ENCODE measurements around the gene LAMTOR2.

LAMTOR2 gene

GRCh38 chr1:156081180-156081916 is 26.8 kb downstream of the LAMTOR2 start:
- H3K79me2 ChIP-seq: no peaks in the 10 kb centered on the region
- no peaks in the 10 kb centered on the region for H3K27me3 ChIP-seq (ENCODE audit: control insufficient read depth, insufficient read depth, low read length)
- H3K4me3 ChIP-seq (ENCODE audit: low read depth, low read length): peak overlapping the region; percentile 67
- no peak overlapping the region for H3K9ac ChIP-seq
- H2AFZ ChIP-seq: peak overlapping the region; percentile 58
- no peaks in the 10 kb centered on the region for H3K36me3 ChIP-seq (ENCODE audit: control insufficient read depth, insufficient read depth, low read length)
- no peak for TF ChIP-seq CTCF (IDR thresholded peaks at IDR 0.05)
- H3K4me2 ChIP-seq (ENCODE audit: low read length): peak overlapping the region; percentile 85
- H3K27ac ChIP-seq: no peak overlapping the region
- no peaks in the 10 kb centered on the region for H3K4me1 ChIP-seq
- H3K9me3 ChIP-seq (ENCODE audit: control insufficient read depth, low read length): no peaks in the 10 kb centered on the region

GRCh38 chr1:156081917-156082308 is 27.3 kb downstream of the LAMTOR2 start:
- Histone ChIP-seq H3K9ac (no peak overlapping the region), H3K9me3 (ENCODE audit: control insufficient read depth, low read length) (no peaks in the 10 kb centered on the region), H3K36me3 (ENCODE audit: control insufficient read depth, insufficient read depth, low read length) (no peaks in the 10 kb centered on the region), H3K4me1 (no peaks in the 10 kb centered on the region), H3K4me3 (ENCODE audit: low read depth, low read length) (peak overlapping the region; percentile 67), H3K4me2 (ENCODE audit: low read length) (peak overlapping the region; percentile 85), H2AFZ (peak overlapping the region; percentile 83), H3K27me3 (ENCODE audit: control insufficient read depth, insufficient read depth, low read length) (no peaks in the 10 kb centered on the region), H3K27ac (no peak overlapping the region), H3K79me2 (no peaks in the 10 kb centered on the region)
- TF ChIP-seq CTCF (IDR thresholded peaks at IDR 0.05): no peak

- Histone ChIP-seq H3K27ac (no peak within 1 kb of the TSS), H3K36me3 (ENCODE audit: control insufficient read depth, insufficient read depth, low read length) (no peaks in the 10 kb centered on the region), H3K4me2 (ENCODE audit: low read length) (peak within 1 kb of the TSS; percentile 85), H3K9me3 (ENCODE audit: control insufficient read depth, low read length) (no peaks in the 10 kb centered on the region), H3K79me2 (no peaks in the 10 kb centered on the region), H2AFZ (peak within 1 kb of the TSS; percentile 83), H3K4me3 (ENCODE audit: low read depth, low read length) (peak within 1 kb of the TSS; percentile 67), H3K27me3 (ENCODE audit: control insufficient read depth, insufficient read depth, low read length) (no peaks in the 10 kb centered on the region), H3K4me1 (no peaks in the 10 kb centered on the region), H3K9ac (no peak within 1 kb of the TSS)
- no peak for TF ChIP-seq CTCF (IDR thresholded peaks at IDR 0.05)
These were observed 27.9 kb downstream of the LAMTOR2 start, which contains the start of gene MEX3A for GRCh38 chr1:156082309-156083091. MEX3A (minus strand) TSS chr1:156082465; CDS start chr1:156081998, 467 bp downstream.

- no peak overlapping the region for H3K27ac ChIP-seq
- H3K9ac ChIP-seq: no peak overlapping the region
- H3K36me3 ChIP-seq (ENCODE audit: control insufficient read depth, insufficient read depth, low read length): no peaks in the 10 kb centered on the region
- TF ChIP-seq CTCF (IDR thresholded peaks at IDR 0.05): no peak
- H3K27me3 ChIP-seq (ENCODE audit: control insufficient read depth, insufficient read depth, low read length): no peaks in the 10 kb centered on the region
- H2AFZ ChIP-seq: no peak overlapping the region
- no peaks in the 10 kb centered on the region for H3K79me2 ChIP-seq
- H3K9me3 ChIP-seq (ENCODE audit: control insufficient read depth, low read length): no peaks in the 10 kb centered on the region
- H3K4me1 ChIP-seq: no peaks in the 10 kb centered on the region
- H3K4me3 ChIP-seq (ENCODE audit: low read depth, low read length): no peak overlapping the region
- H3K4me2 ChIP-seq (ENCODE audit: low read length): no peak overlapping the region
These were observed 29.5 kb downstream of the LAMTOR2 start for GRCh38 chr1:156083800-156084790.
